Keratinocyte (primary cell): ENCODE results near the gene SSNA1. TPM values are rescaled to one million over a fixed set of nuclear protein-coding genes. Genes with fewer than 3 reads are reported as not detected.

Experiments
- DNase-seq: peaks from one replicate; pipeline ENCODE4 v3.0.0-alpha.2; 2011; ENCODE audit warnings: low read depth, missing footprints, low spot score
- FAIRE-seq: peaks from 2 replicates; lab custom pipeline; 2011; peaks lifted over from hg19 to GRCh38; lab: Jason Lieb, UNC
- H2AFZ ChIP-seq: 2 replicates; pipeline ENCODE4 v1.6.0; 2012; ENCODE audit warnings: low read length, control low read depth, inconsistent platforms; ENCODE audit not compliant: control insufficient read depth
- H3K27ac ChIP-seq: 2 replicates; pipeline ENCODE4 v1.5.1; 2011; ENCODE audit warnings: low read length; ENCODE audit not compliant: control insufficient read depth, insufficient read depth
- H3K27me3 ChIP-seq: 3 replicates; pipeline ENCODE4 v1.6.0; 2011; ENCODE audit warnings: low read length; ENCODE audit not compliant: control insufficient read depth, insufficient read depth; ENCODE audit errors: extremely low read depth
- H3K36me3 ChIP-seq, 2 experiments: 2 replicates in 1 of 2; 3 replicates in 1 of 2; pipeline ENCODE4 v1.5.1; 2011; ENCODE audit warnings: low read length in 2 of 2, mild to moderate bottlenecking in 1 of 2; ENCODE audit not compliant: control insufficient read depth in 2 of 2, insufficient read depth in 2 of 2; ENCODE audit errors: extremely low read depth in 1 of 2
- H3K4me1 ChIP-seq: 3 replicates; pipeline ENCODE4 v1.5.1; 2011; ENCODE audit warnings: low read length; ENCODE audit not compliant: control insufficient read depth, insufficient read depth; ENCODE audit errors: extremely low read depth
- H3K4me2 ChIP-seq: 3 replicates; pipeline ENCODE4 v1.6.0; 2011; ENCODE audit warnings: low read depth, low read length; ENCODE audit not compliant: control insufficient read depth, insufficient read depth; ENCODE audit errors: extremely low read depth
- H3K4me3 ChIP-seq, 3 experiments: fragments of 200-600 bp in 1 of 3; sonication (generic) in 1 of 3; 2 replicates in 2 of 3; 3 replicates in 1 of 3; pipeline ENCODE4 v1.5.1; 2011 to 2016; ENCODE audit warnings: low read length in 3 of 3, mild to moderate bottlenecking in 3 of 3, control low read depth in 2 of 3, inconsistent platforms in 1 of 3, low read depth in 1 of 3, mixed read lengths in 1 of 3, mixed run types in 1 of 3, moderate library complexity in 1 of 3; ENCODE audit not compliant: control insufficient read depth in 2 of 3, insufficient read depth in 2 of 3; ENCODE audit errors: extremely low read depth in 1 of 3
- H3K79me2 ChIP-seq: 2 replicates; pipeline ENCODE4 v1.6.0; 2012; ENCODE audit warnings: low read length; ENCODE audit not compliant: control insufficient read depth, insufficient read depth
- H3K9ac ChIP-seq: 3 replicates; pipeline ENCODE4 v1.6.0; 2011; ENCODE audit warnings: low read length; ENCODE audit not compliant: control insufficient read depth, insufficient read depth; ENCODE audit errors: extremely low read depth
- H3K9me1 ChIP-seq: 3 replicates; pipeline ENCODE4 v1.6.0; 2011; ENCODE audit warnings: low read length; ENCODE audit not compliant: control insufficient read depth, insufficient read depth; ENCODE audit errors: extremely low read depth
- H3K9me3 ChIP-seq: 2 replicates; pipeline ENCODE4 v1.5.1; 2012; ENCODE audit warnings: low read depth, low read length; ENCODE audit not compliant: control insufficient read depth
- H4K20me1 ChIP-seq: 3 replicates; pipeline ENCODE4 v1.6.0; 2011; ENCODE audit warnings: low read length; ENCODE audit not compliant: control insufficient read depth, insufficient read depth; ENCODE audit errors: extremely low read depth
- CTCF ChIP-seq, 3 experiments: IDR thresholded peaks in 1 of 3; conservative IDR thresholded peaks in 1 of 3; optimal IDR thresholded peaks in 1 of 3; 2 replicates in 2 of 3; 3 replicates in 1 of 3; pipeline versions ENCODE3 to v1.5.1; 2011; ENCODE audit warnings: low read length in 3 of 3, mild to moderate bottlenecking in 3 of 3, moderate library complexity in 2 of 3, control low read depth in 1 of 3, inconsistent platforms in 1 of 3; ENCODE audit not compliant: insufficient read depth in 2 of 3; ENCODE audit errors: extremely low read depth in 1 of 3
- EZH2 ChIP-seq: IDR thresholded peaks from one replicate; pipeline ENCODE4 v1.6.1; 2012; ENCODE audit warnings: inconsistent platforms, mild to moderate bottlenecking, low read length, moderate library complexity
- dilution Hi-C: fragments of 300-500 bp; cut with MboI; formaldehyde crosslinking; loops from one replicate; pipeline ENCODE4 v1.7.0; 2020; ENCODE audit warnings: low sequenced_read_pairs; ENCODE audit not compliant: extremely low pct_ligation_motif_present
- polyA plus RNA-seq, 5 experiments: library from polyadenylated mRNA; depleted of rRNA in 3 of 5; stranded (reverse) in 3 of 5; stranded (forward) in 1 of 5; unstranded in 1 of 5; fragments of >200 nt; gene quantifications; 1 replicate in 1 of 5; 2 replicates in 3 of 5; 3 replicates in 1 of 5; pipeline versions ENCODE4 v1.2.1 to v1.2.3, GENCODE V29; 2011 to 2012; ENCODE audit warnings: missing spikeins in 2 of 5, low read depth in 1 of 5, low replicate concordance in 1 of 5

Gene SSNA1
- polyA plus RNA-seq, 1 donor (not counting 4 experiments of a cell fraction or from before 2014, with no cell fraction given) = 45.3 TPM

GRCh38 chr9:137193771-137194170 lies 5.3 kb downstream of the SSNA1 start:
- Histone ChIP-seq H3K36me3 (peaks cover 9 to 13% of the 10 kb centered on the region in 2 experiments), H3K79me2 (peaks cover 17% of the 10 kb centered on the region), H3K4me1 (peaks cover 37% of the 10 kb centered on the region), H2AFZ (no peak overlapping the region), H3K9me1 (peaks cover 3% of the 10 kb centered on the region), H3K27ac (no peak overlapping the region), H3K4me3 (no peak overlapping the region), H3K9ac (no peak overlapping the region), H3K27me3 (peaks cover 3% of the 10 kb centered on the region), H4K20me1 (peaks cover 7% of the 10 kb centered on the region), H3K9me3 (no peaks in the 10 kb centered on the region), H3K4me2 (no peak overlapping the region)
- TF ChIP-seq EZH2 (no peak), CTCF (optimal IDR thresholded peaks at IDR 0.05 in 1 of 3, IDR thresholded peaks at IDR 0.05 in 1 of 3, conservative IDR thresholded peaks at IDR 0.05 in 1 of 3; ENCODE audit: extremely low read depth in 1 of 3, insufficient read depth in 2 of 3, low read length in 3 of 3) (no peak)
- dilution Hi-C loops = no loop called here
- FAIRE-seq (no peak), DNase-seq (no peak)

- H3K4me2 ChIP-seq = peak overlapping the region; percentile 74
- peak overlapping the region in 1 of 3 experiments; percentile 12 for H3K4me3 ChIP-seq
- H3K36me3 ChIP-seq = peaks cover 9 to 13% of the 10 kb centered on the region in 2 experiments
- H3K27ac ChIP-seq = no peak overlapping the region
- H3K27me3 ChIP-seq = peaks cover 3% of the 10 kb centered on the region
- H3K79me2 ChIP-seq = peaks cover 17% of the 10 kb centered on the region
- dilution Hi-C loops = no loop called here
- H3K9me1 ChIP-seq = peaks cover 3% of the 10 kb centered on the region
- no peaks in the 10 kb centered on the region for H3K9me3 ChIP-seq
- peaks cover 38% of the 10 kb centered on the region for H3K4me1 ChIP-seq
- H4K20me1 ChIP-seq = peaks cover 7% of the 10 kb centered on the region
- TF ChIP-seq CTCF (optimal IDR thresholded peaks at IDR 0.05 in 1 of 3, IDR thresholded peaks at IDR 0.05 in 1 of 3, conservative IDR thresholded peaks at IDR 0.05 in 1 of 3; ENCODE audit: extremely low read depth in 1 of 3, insufficient read depth in 2 of 3, low read length in 3 of 3) (no peak), EZH2 (no peak)
- no peak overlapping the region for H2AFZ ChIP-seq
- DNase-seq (no peak), FAIRE-seq (no peak)
- peak overlapping the region; percentile 28 for H3K9ac ChIP-seq
Measured at GRCh38 chr9:137194388-137194787, 5.9 kb downstream of the SSNA1 start.
